Endodermal cell (in vitro differentiated cells): Measurements from ENCODE around the gene PARN. TPM values are rescaled to one million over a fixed set of nuclear protein-coding genes. Genes with fewer than 3 reads are reported as not detected.

ENCODE experiments used
- DNase-seq: peaks from one replicate; pipeline ENCODE4 v3.0.0-alpha.2; 2017
- H3K27ac ChIP-seq: 2 replicates; pipeline ENCODE4 v1.5.1; 2013; ENCODE audit warnings: mild to moderate bottlenecking, low read depth, low read length, moderate library complexity
- H3K27me3 ChIP-seq: 2 replicates; pipeline ENCODE4 v1.6.1; 2013; ENCODE audit warnings: mild to moderate bottlenecking, low read length, moderate library complexity; ENCODE audit not compliant: insufficient read depth, control insufficient read depth, poor library complexity, severe bottlenecking
- H3K36me3 ChIP-seq: 2 replicates; pipeline ENCODE4 v1.7.0; 2013; ENCODE audit warnings: mild to moderate bottlenecking, low read length, moderate library complexity; ENCODE audit not compliant: control insufficient read depth, insufficient read depth
- H3K4me1 ChIP-seq: one replicate; pipeline ENCODE4 v1.7.0; 2013; ENCODE audit warnings: low read length; ENCODE audit not compliant: control insufficient read depth, insufficient read depth
- H3K4me3 ChIP-seq: 2 replicates; pipeline ENCODE4 v1.5.1; 2013; ENCODE audit warnings: mild to moderate bottlenecking, low read length, moderate library complexity
- H3K9ac ChIP-seq: 2 replicates; pipeline ENCODE4 v1.6.1; 2013; ENCODE audit warnings: mild to moderate bottlenecking, low read length, moderate library complexity; ENCODE audit not compliant: poor library complexity, severe bottlenecking; ENCODE audit errors: extremely low read depth
- H3K9me3 ChIP-seq: 2 replicates; pipeline ENCODE4 v1.6.1; 2013; ENCODE audit warnings: mild to moderate bottlenecking, low read length, moderate library complexity; ENCODE audit not compliant: control insufficient read depth
- H3K27ac Mint-ChIP-seq: 2 replicates; pipeline ENCODE4 v1.8.0; 2020; ENCODE audit warnings: mixed read lengths
- H3K27me3 Mint-ChIP-seq: 2 replicates; pipeline ENCODE4 v1.8.0; 2021; ENCODE audit warnings: mild to moderate bottlenecking, mixed read lengths; ENCODE audit not compliant: insufficient read depth
- H3K36me3 Mint-ChIP-seq: 2 replicates; pipeline ENCODE4 v1.8.0; 2020; ENCODE audit warnings: low read depth, mixed read lengths
- H3K4me1 Mint-ChIP-seq: 2 replicates; pipeline ENCODE4 v1.8.0; 2020; ENCODE audit warnings: mixed read lengths
- H3K4me3 Mint-ChIP-seq: 2 replicates; pipeline ENCODE4 v1.8.0; 2020; ENCODE audit warnings: mild to moderate bottlenecking, moderate library complexity, mixed read lengths
- H3K9me3 Mint-ChIP-seq: 2 replicates; pipeline ENCODE4 v1.8.0; 2020; ENCODE audit warnings: mild to moderate bottlenecking, mixed read lengths
- CTCF ChIP-seq: fragments of 200-600 bp; sonication (generic); conservative IDR thresholded peaks from 2 replicates; pipeline ENCODE4 v1.5.0; 2021; ENCODE audit warnings: antibody characterized with exemption, mild to moderate bottlenecking
- WGBS, 2 experiments: methylation state at CpG; one replicate each; pipeline versions ENCODE4 v1.1.5 to v1.1.7; 2013; ENCODE audit warnings: missing lambda C conversion rate in 2 of 2, mixed read lengths in 1 of 2; ENCODE audit not compliant: insufficient coverage in 1 of 2, insufficient read length in 1 of 2; 5-methylcytosine and 5-hydroxymethylcytosine counted together
- total RNA-seq, 2 donors: library from RNA; stranded (reverse); fragmentation: NEBNext Ultra II Directional in 1 of 2; extraction: Animal tissue kit (Norgen Biotek cat#: 25700) in 1 of 2; gene quantifications; 2 replicates in 1 of 2; 3 replicates in 1 of 2; pipeline ENCODE4 v1.2.1, GENCODE V29; 2021

PARN gene
- total RNA-seq, 2 donors from 2014 or later = 43.7 to 45.7 TPM

GRCh38 chr16:14388243-14388642 lies 241.8 kb downstream of the PARN start:
- H3K27me3 Mint-ChIP-seq = no peaks in the 10 kb centered on the region
- no peaks in the 10 kb centered on the region for H3K36me3 Mint-ChIP-seq
- Histone ChIP-seq H3K36me3 (no peaks in the 10 kb centered on the region), H3K27me3 (no peaks in the 10 kb centered on the region), H3K9ac (no peak overlapping the region), H3K4me1 (no peaks in the 10 kb centered on the region), H3K4me3 (no peak overlapping the region), H3K27ac (no peak overlapping the region), H3K9me3 (no peaks in the 10 kb centered on the region)
- no peak overlapping the region for H3K27ac Mint-ChIP-seq
- peaks cover 7% of the 10 kb centered on the region for H3K9me3 Mint-ChIP-seq
- H3K4me3 Mint-ChIP-seq = no peak overlapping the region
- no peak for DNase-seq
- H3K4me1 Mint-ChIP-seq = peaks cover 2% of the 10 kb centered on the region
- WGBS, 2 experiments = 92 to 94% methylated on average over 6 to 7 of the region's 7 CpGs
- TF ChIP-seq CTCF = no peak

- Mint-ChIP-seq H3K4me1 (no peaks in the 10 kb centered on the region), H3K27me3 (no peaks in the 10 kb centered on the region), H3K36me3 (no peaks in the 10 kb centered on the region), H3K4me3 (no peak overlapping the region), H3K9me3 (peaks cover 7% of the 10 kb centered on the region), H3K27ac (no peak overlapping the region)
- TF ChIP-seq CTCF = no peak
- H3K4me1 ChIP-seq = no peaks in the 10 kb centered on the region
- no peak overlapping the region for H3K4me3 ChIP-seq
- H3K9ac ChIP-seq = no peak overlapping the region
- H3K9me3 ChIP-seq = no peaks in the 10 kb centered on the region
- 85 to 100% methylated on average over 1 to 3 of the region's 3 CpGs for WGBS, 2 experiments
- H3K36me3 ChIP-seq = no peaks in the 10 kb centered on the region
- no peak for DNase-seq
- no peaks in the 10 kb centered on the region for H3K27me3 ChIP-seq
- no peak overlapping the region for H3K27ac ChIP-seq
Measured at GRCh38 chr16:14386115-14386514, 243.9 kb downstream of the PARN start.

Other genes starting within 250 kb of the PARN start
- gene BFAR, start 2.7 kb upstream of the PARN start, total RNA-seq = 10 to 100 TPM; 60.1 to 73.3 TPM
- under 1 TPM; 0.53 to 0.64 TPM for gene PLA2G10, start 64.0 kb upstream of the PARN start, total RNA-seq
- 10 to 100 TPM in 1 of 2 donors, 1 to 10 TPM in 1; 3.5 to 11.3 TPM for gene NPIPA3, start 73.2 kb upstream of the PARN start, total RNA-seq
- gene NPIPA2, start 112.3 kb upstream of the PARN start, total RNA-seq = 10 to 100 TPM in 1 of 2 donors, 1 to 10 TPM in 1; 5.3 to 11.0 TPM
- gene NOMO1, start 203.5 kb upstream of the PARN start, total RNA-seq = 100 to 1,000 TPM; 107 to 112 TPM